ENCODE data around the gene DKK3. TPM values are rescaled to one million over a fixed set of nuclear protein-coding genes. Genes with fewer than 3 reads are reported as not detected.

Gene DKK3
- total RNA-seq, 1 donor from 2014 or later, result not detected

- DNase-seq, result peak; percentile 92
- Mint-ChIP-seq H3K27ac (no peak overlapping the region), H3K27me3 (peaks cover 6% of the 10 kb centered on the region), H3K4me1 (peaks cover 5% of the 10 kb centered on the region), H3K36me3 (ENCODE audit: low read depth) (no peaks in the 10 kb centered on the region), H3K9me3 (no peaks in the 10 kb centered on the region), H3K4me3 (no peak overlapping the region)
- intact Hi-C loops (cut with micrococcal nuclease), result loop anchor here (5.0 to 10.0 kb wide), 2 partner anchors 180 to 318 kb away; no protein-coding TSS in a partner anchor
Measured at GRCh38 chr11:11966826-11967668, 41.4 kb downstream of the DKK3 start.

DNA sequence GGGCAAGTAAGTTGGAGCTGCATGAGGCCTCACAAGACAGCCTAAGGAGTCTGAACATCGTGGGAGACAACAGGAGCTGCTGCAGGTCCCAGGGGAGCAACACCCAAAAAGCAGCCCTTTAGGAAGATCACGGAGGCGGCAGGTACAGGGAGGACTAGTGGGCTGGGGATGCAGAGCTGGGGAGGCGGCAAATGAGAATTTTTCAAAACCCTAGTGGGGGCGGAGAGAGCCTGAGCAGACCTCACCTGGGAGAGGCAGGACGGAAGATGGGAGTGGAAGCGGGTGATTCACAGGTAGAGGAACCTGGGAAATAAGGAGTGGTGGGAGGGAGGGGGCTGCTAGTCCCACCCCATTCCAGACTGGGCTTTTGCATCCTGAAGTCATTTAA lies 42.1 kb downstream of the DKK3 start:
- H3K9me3 Mint-ChIP-seq, result no peaks in the 10 kb centered on the region
- intact Hi-C loops (cut with micrococcal nuclease), result loop anchor here (5.0 to 10.0 kb wide), 2 partner anchors 179 to 318 kb away; no protein-coding TSS in a partner anchor
- peaks cover 7% of the 10 kb centered on the region for H3K4me1 Mint-ChIP-seq
- H3K27me3 Mint-ChIP-seq, result peaks cover 5% of the 10 kb centered on the region
- no peak overlapping the region for H3K27ac Mint-ChIP-seq
- H3K36me3 Mint-ChIP-seq (ENCODE audit: low read depth), result no peaks in the 10 kb centered on the region
- no peak for DNase-seq
- no peak overlapping the region for H3K4me3 Mint-ChIP-seq

GRCh38 chr11:11965656-11966353 lies 42.6 kb downstream of the DKK3 start:
- no peak overlapping the region for H3K27ac Mint-ChIP-seq
- H3K4me3 Mint-ChIP-seq, result no peak overlapping the region
- peaks cover 12% of the 10 kb centered on the region for H3K4me1 Mint-ChIP-seq
- DNase-seq, result no peak
- peaks cover 5% of the 10 kb centered on the region for H3K27me3 Mint-ChIP-seq
- H3K9me3 Mint-ChIP-seq, result no peaks in the 10 kb centered on the region
- no peaks in the 10 kb centered on the region for H3K36me3 Mint-ChIP-seq (ENCODE audit: low read depth)
- intact Hi-C loops (cut with micrococcal nuclease), result loop anchor here (5.0 to 10.0 kb wide), 2 partner anchors 179 to 319 kb away; no protein-coding TSS in a partner anchor

DNA sequence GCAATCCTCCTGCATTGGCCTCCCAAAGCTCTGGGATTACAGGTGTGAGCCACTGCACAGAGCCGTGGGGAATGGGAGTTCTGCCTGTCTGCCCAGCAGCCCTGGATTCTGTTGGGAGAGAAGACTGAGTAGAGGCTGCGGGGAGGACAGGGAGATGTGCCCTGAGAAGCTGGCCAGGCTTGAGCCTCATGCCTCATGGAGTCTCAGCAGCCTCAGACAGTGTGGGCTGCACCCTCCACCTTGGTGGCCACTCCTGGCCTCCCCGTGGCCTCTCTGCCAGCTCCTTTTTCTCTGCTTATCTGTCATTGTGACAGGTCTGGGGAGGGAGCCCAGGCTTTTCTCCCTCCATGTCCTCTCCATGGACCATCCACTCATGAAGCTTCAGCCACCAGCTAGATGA lies 43.2 kb downstream of the DKK3 start:
- Mint-ChIP-seq H3K27ac (no peak overlapping the region), H3K27me3 (peaks cover 5% of the 10 kb centered on the region), H3K4me3 (no peak overlapping the region), H3K9me3 (no peaks in the 10 kb centered on the region), H3K4me1 (peaks cover 18% of the 10 kb centered on the region), H3K36me3 (ENCODE audit: low read depth) (peaks cover 2% of the 10 kb centered on the region)
- no peak for DNase-seq
- intact Hi-C loops (cut with micrococcal nuclease), result loop anchor here (5.0 to 10.0 kb wide), 2 partner anchors 178 to 320 kb away; no protein-coding TSS in a partner anchor

DNA sequence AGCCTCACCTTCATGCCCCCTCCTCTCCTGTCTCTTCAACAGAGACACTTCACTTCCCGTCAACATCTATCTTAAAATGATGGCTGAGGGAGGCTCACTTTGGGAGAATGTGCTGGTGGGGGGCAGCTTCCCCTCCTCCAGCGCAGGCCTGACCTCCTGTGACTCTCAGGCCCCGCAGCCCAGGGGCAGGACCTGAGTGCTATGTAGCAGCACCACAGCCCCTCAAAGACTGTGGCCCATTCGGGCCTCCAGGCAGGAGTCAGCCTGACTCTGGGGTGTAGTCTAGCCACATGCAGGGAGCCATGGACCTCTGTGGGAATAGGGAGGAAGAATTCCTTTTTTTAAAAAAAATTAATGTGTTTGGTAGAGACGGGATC lies 43.7 kb downstream of the DKK3 start:
- no peak for DNase-seq
- Mint-ChIP-seq H3K4me1 (peaks cover 22% of the 10 kb centered on the region), H3K27ac (no peak overlapping the region), H3K9me3 (no peaks in the 10 kb centered on the region), H3K4me3 (no peak overlapping the region), H3K27me3 (peaks cover 5% of the 10 kb centered on the region), H3K36me3 (ENCODE audit: low read depth) (peaks cover 2% of the 10 kb centered on the region)
- intact Hi-C loops (cut with micrococcal nuclease), result loop anchor here (5.0 to 10.0 kb wide), 2 partner anchors 177 to 320 kb away; no protein-coding TSS in a partner anchor

DNA sequence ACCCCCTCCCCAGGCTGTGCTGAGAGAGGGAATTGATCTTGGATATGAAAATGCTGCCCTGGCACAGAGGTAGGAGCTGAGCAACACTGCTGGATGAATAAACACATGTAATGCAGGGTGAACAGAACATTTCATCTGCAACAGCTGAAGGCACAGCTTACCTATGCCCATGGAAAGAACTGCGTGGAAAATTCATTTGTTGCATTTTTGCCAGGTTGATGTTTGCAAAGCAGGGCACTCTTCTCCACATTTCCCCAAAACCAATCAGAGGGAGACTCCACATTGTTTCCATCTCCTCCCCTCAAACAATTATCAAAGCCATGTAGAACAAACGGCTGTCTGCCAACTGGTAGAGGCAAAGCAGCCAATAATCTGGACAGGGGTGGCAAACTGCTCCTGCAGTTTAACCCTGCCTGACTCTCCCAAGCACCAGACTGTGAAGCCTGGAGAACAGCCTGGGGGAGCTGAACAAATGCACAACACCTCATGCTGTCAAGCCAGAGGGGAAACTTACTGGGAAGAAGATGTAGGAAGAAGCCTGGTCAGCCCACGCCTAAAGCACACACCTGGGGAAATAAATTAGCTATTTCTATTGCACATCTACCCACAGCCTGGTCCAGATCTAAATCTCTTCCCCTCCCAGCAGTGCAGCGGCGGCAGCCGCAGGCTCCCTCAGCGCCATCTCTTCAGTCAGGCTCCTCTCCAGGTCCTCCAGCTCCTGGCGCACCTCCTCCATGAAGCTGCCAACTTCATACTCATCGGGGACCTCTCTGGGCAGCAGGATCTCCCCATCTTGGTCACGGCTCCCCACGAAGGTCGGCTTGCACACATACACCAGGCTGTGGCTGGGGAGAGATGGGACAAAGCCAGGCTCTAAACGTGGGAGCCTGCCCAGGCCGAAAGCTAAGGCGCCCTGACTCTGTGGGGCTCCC lies 44.3 kb downstream of the DKK3 start:
- Mint-ChIP-seq H3K9me3 (no peaks in the 10 kb centered on the region), H3K4me3 (no peak overlapping the region), H3K27me3 (peaks cover 5% of the 10 kb centered on the region), H3K36me3 (ENCODE audit: low read depth) (peaks cover 2% of the 10 kb centered on the region), H3K4me1 (peaks cover 27% of the 10 kb centered on the region), H3K27ac (no peak overlapping the region)
- DNase-seq, result peak; percentile 51
- intact Hi-C loops (cut with micrococcal nuclease), result loop anchor here (10.0 kb wide), 1 partner anchor 321 kb away; no protein-coding TSS in a partner anchor

GRCh38 chr11:11963067-11963466 lies 45.4 kb downstream of the DKK3 start:
- Mint-ChIP-seq H3K4me1 (peaks cover 32% of the 10 kb centered on the region), H3K27me3 (peaks cover 5% of the 10 kb centered on the region), H3K27ac (no peak overlapping the region), H3K36me3 (ENCODE audit: low read depth) (peaks cover 8% of the 10 kb centered on the region), H3K4me3 (no peak overlapping the region), H3K9me3 (no peaks in the 10 kb centered on the region)
- peak; percentile 37 for DNase-seq
- intact Hi-C loops (cut with micrococcal nuclease), result loop anchor here (10.0 kb wide), 1 partner anchor 322 kb away; no protein-coding TSS in a partner anchor

DNA sequence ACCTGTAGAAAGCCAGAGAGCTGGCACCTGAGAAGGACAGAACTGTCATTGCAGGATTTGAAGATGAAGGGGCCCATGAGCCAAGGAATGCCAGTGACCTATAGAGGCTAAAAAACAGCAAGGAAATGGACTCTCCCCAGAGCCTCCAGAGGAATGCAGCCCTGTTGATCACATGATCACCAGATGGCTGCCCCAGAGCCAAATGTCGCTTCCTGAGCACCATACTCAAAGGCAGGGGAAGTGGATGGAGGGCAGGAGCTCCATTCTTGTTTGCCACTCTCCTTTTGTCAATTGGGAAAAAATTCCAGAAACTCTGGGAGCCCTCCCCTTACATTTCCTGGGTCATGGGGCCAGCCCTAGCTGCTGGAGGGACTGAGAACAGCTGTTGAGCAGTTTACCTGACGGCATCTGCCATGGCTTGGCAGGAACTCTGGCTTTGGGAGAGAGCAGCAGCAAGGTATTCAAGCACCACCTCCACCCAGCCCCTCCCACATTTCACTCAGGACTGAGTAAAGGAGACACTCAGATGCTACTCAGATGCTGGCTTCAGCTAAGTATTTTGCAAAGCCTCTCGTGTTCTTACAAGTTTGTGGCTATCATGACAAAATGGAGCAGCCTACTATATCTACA lies 46.9 kb downstream of the DKK3 start:
- no peaks in the 10 kb centered on the region for H3K9me3 Mint-ChIP-seq

GRCh38 chr11:11960687-11961086 lies 47.7 kb downstream of the DKK3 start:
- Mint-ChIP-seq H3K4me1 (peaks cover 31% of the 10 kb centered on the region), H3K36me3 (ENCODE audit: low read depth) (peaks cover 21% of the 10 kb centered on the region), H3K4me3 (peak overlapping the region; percentile 36), H3K9me3 (no peaks in the 10 kb centered on the region), H3K27me3 (peaks cover 5% of the 10 kb centered on the region), H3K27ac (peak overlapping the region; percentile 10)
- DNase-seq, result peak; percentile 80
- intact Hi-C loops (cut with micrococcal nuclease), result loop anchor here (10.0 kb wide), 1 partner anchor 324 kb away; no protein-coding TSS in a partner anchor

More for the DNA sequence above, 46.9 kb downstream of the DKK3 start:
- peaks cover 5% of the 10 kb centered on the region for H3K27me3 Mint-ChIP-seq
- H3K4me1 Mint-ChIP-seq, result peaks cover 31% of the 10 kb centered on the region
- H3K36me3 Mint-ChIP-seq (ENCODE audit: low read depth), result peaks cover 13% of the 10 kb centered on the region
- H3K4me3 Mint-ChIP-seq, result no peak overlapping the region
- intact Hi-C loops (cut with micrococcal nuclease), result loop anchor here (10.0 kb wide), 1 partner anchor 323 kb away; no protein-coding TSS in a partner anchor
- no peak overlapping the region for H3K27ac Mint-ChIP-seq
- DNase-seq, result peak; percentile 49

DNA sequence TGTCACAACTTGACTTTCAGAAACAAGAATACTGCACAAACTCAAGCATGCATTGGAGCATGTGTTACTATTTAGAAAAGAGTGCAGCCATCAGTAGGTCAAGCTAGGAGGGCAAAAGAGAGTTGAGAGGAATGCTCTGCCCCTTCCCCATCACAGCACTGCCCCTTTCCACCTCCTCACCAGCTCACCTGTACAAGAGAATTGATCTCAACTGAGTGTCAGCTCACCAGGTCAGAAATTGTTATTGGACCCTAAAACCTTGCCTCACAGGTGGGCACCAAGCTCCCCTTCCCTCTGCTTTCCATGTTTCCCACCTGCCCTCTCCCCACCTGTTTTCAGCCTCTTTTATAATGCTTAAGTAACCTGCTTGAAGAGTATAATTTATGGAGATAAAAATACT lies 48.8 kb downstream of the DKK3 start:
- Mint-ChIP-seq H3K4me3 (no peak overlapping the region), H3K4me1 (peaks cover 31% of the 10 kb centered on the region), H3K9me3 (no peaks in the 10 kb centered on the region), H3K36me3 (ENCODE audit: low read depth) (peaks cover 27% of the 10 kb centered on the region), H3K27me3 (peaks cover 5% of the 10 kb centered on the region), H3K27ac (no peak overlapping the region)
- intact Hi-C loops (cut with micrococcal nuclease), result no loop called here
- DNase-seq, result no peak

- H3K9me3 Mint-ChIP-seq, result no peaks in the 10 kb centered on the region
- peaks cover 33% of the 10 kb centered on the region for H3K36me3 Mint-ChIP-seq (ENCODE audit: low read depth)
- peak; percentile 49 for DNase-seq
- no peak overlapping the region for H3K27ac Mint-ChIP-seq
- H3K4me3 Mint-ChIP-seq, result no peak overlapping the region
- peaks cover 31% of the 10 kb centered on the region for H3K4me1 Mint-ChIP-seq
- intact Hi-C loops (cut with micrococcal nuclease), result no loop called here
- H3K27me3 Mint-ChIP-seq, result no peaks in the 10 kb centered on the region
Measured at GRCh38 chr11:11958403-11959231, 49.8 kb downstream of the DKK3 start.

GRCh38 chr11:11956006-11956405 lies 52.4 kb downstream of the DKK3 start:
- H3K4me3 Mint-ChIP-seq, result no peak overlapping the region
- peaks cover 54% of the 10 kb centered on the region for H3K36me3 Mint-ChIP-seq (ENCODE audit: low read depth)

More at GRCh38 chr11:11956006-11956405, 52.4 kb downstream of the DKK3 start:
- DNase-seq, result no peak
- intact Hi-C loops (cut with micrococcal nuclease), result no loop called here
- peaks cover 23% of the 10 kb centered on the region for H3K4me1 Mint-ChIP-seq
- H3K27ac Mint-ChIP-seq, result no peak overlapping the region
- H3K27me3 Mint-ChIP-seq, result no peaks in the 10 kb centered on the region
- H3K9me3 Mint-ChIP-seq, result no peaks in the 10 kb centered on the region
